ENCODE measurements around the gene ADAM10.

The ADAM10 gene

GRCh38 chr15:58740436-58740835 lies 9.1 kb downstream of the ADAM10 start:
- Histone ChIP-seq H3K36me3 (ENCODE audit: control insufficient read depth, insufficient read depth, low read length) (no peaks in the 10 kb centered on the region), H3K4me1 (ENCODE audit: control insufficient read depth, insufficient read depth, low read length) (no peaks in the 10 kb centered on the region), H3K27ac (ENCODE audit: low read length) (no peak overlapping the region), H3K9me3 (ENCODE audit: control insufficient read depth, insufficient read depth, low read length) (no peaks in the 10 kb centered on the region), H3K4me3 (ENCODE audit: low read length) (no peak overlapping the region), H3K27me3 (ENCODE audit: control insufficient read depth, insufficient read depth, low read length) (no peaks in the 10 kb centered on the region)
- no peak for DNase-seq (ENCODE audit: low read depth, low spot score)
- WGBS (ENCODE audit: insufficient coverage, insufficient read length) = 100% methylated on average over 2 of the region's 4 CpGs

DNA sequence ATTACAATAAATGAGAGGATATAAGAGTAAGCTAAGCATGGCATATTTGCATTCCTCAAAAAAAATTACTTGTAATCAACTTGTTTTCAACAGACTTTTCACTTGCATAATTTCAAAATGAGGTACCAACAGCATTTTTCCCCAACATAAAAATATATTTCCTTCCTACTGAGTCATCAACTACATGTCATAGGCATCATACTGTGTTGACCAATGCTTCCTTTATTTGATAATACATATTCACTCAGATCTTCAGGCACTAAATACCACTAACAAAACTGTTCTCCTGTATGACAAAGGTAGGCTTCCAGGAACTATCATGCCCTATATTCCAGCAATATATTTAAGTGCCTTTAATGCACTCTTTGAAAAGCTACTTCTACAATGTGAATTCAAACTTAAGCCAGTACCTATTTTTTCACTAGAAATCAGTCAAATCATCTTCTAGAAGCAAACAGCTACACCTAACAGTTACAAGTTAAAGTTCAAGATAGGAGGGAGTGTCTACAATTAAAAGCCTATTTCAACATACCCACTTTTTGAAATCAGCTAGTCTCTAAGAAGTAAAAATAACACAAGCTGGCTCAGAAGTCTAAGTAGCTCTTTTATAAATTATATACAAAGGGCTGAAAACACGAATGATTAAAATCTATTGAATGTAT lies 11.3 kb downstream of the ADAM10 start:
- no peaks in the 10 kb centered on the region for H3K27me3 ChIP-seq (ENCODE audit: control insufficient read depth, insufficient read depth, low read length)
- WGBS (ENCODE audit: insufficient coverage, insufficient read length) = no CpG with 5 or more reads among the region's 1 CpG
- DNase-seq (ENCODE audit: low read depth, low spot score) = no peak
- no peak overlapping the region for H3K27ac ChIP-seq (ENCODE audit: low read length)
- no peaks in the 10 kb centered on the region for H3K9me3 ChIP-seq (ENCODE audit: control insufficient read depth, insufficient read depth, low read length)
- no peaks in the 10 kb centered on the region for H3K4me1 ChIP-seq (ENCODE audit: control insufficient read depth, insufficient read depth, low read length)
- no peaks in the 10 kb centered on the region for H3K36me3 ChIP-seq (ENCODE audit: control insufficient read depth, insufficient read depth, low read length)
- H3K4me3 ChIP-seq (ENCODE audit: low read length) = no peak overlapping the region

- no peak for DNase-seq (ENCODE audit: low read depth, low spot score)
- no peaks in the 10 kb centered on the region for H3K9me3 ChIP-seq (ENCODE audit: control insufficient read depth, insufficient read depth, low read length)
- H3K4me3 ChIP-seq (ENCODE audit: low read length) = no peak overlapping the region
- no peaks in the 10 kb centered on the region for H3K36me3 ChIP-seq (ENCODE audit: control insufficient read depth, insufficient read depth, low read length)
- no peaks in the 10 kb centered on the region for H3K27me3 ChIP-seq (ENCODE audit: control insufficient read depth, insufficient read depth, low read length)
- no peaks in the 10 kb centered on the region for H3K4me1 ChIP-seq (ENCODE audit: control insufficient read depth, insufficient read depth, low read length)
- no CpG with 5 or more reads among the region's 3 CpGs for WGBS (ENCODE audit: insufficient coverage, insufficient read length)
- H3K27ac ChIP-seq (ENCODE audit: low read length) = no peak overlapping the region
Measured at GRCh38 chr15:58737298-58737697, 12.2 kb downstream of the ADAM10 start.

GRCh38 chr15:58736018-58736643 lies 13.4 kb downstream of the ADAM10 start:
- WGBS (ENCODE audit: insufficient coverage, insufficient read length) = no CpG with 5 or more reads among the region's 2 CpGs
- Histone ChIP-seq H3K9me3 (ENCODE audit: control insufficient read depth, insufficient read depth, low read length) (no peaks in the 10 kb centered on the region), H3K36me3 (ENCODE audit: control insufficient read depth, insufficient read depth, low read length) (no peaks in the 10 kb centered on the region), H3K27me3 (ENCODE audit: control insufficient read depth, insufficient read depth, low read length) (no peaks in the 10 kb centered on the region), H3K4me1 (ENCODE audit: control insufficient read depth, insufficient read depth, low read length) (no peaks in the 10 kb centered on the region), H3K4me3 (ENCODE audit: low read length) (no peak overlapping the region), H3K27ac (ENCODE audit: low read length) (no peak overlapping the region)
- no peak for DNase-seq (ENCODE audit: low read depth, low spot score)

- no CpG with 5 or more reads among the region's 2 CpGs for WGBS (ENCODE audit: insufficient coverage, insufficient read length)
- H3K36me3 ChIP-seq (ENCODE audit: control insufficient read depth, insufficient read depth, low read length) = no peaks in the 10 kb centered on the region
Measured at GRCh38 chr15:58734859-58735258, 14.6 kb downstream of the ADAM10 start.

GRCh38 chr15:58732625-58733363 lies 16.7 kb downstream of the ADAM10 start:
- Histone ChIP-seq H3K27ac (ENCODE audit: low read length) (no peak overlapping the region), H3K36me3 (ENCODE audit: control insufficient read depth, insufficient read depth, low read length) (no peaks in the 10 kb centered on the region), H3K4me3 (ENCODE audit: low read length) (no peak overlapping the region), H3K4me1 (ENCODE audit: control insufficient read depth, insufficient read depth, low read length) (no peaks in the 10 kb centered on the region), H3K27me3 (ENCODE audit: control insufficient read depth, insufficient read depth, low read length) (no peaks in the 10 kb centered on the region), H3K9me3 (ENCODE audit: control insufficient read depth, insufficient read depth, low read length) (no peaks in the 10 kb centered on the region)
- no peak for DNase-seq (ENCODE audit: low read depth, low spot score)
- WGBS (ENCODE audit: insufficient coverage, insufficient read length) = no CpG with 5 or more reads among the region's 4 CpGs

More at GRCh38 chr15:58734859-58735258, 14.6 kb downstream of the ADAM10 start:
- Histone ChIP-seq H3K9me3 (ENCODE audit: control insufficient read depth, insufficient read depth, low read length) (no peaks in the 10 kb centered on the region), H3K4me1 (ENCODE audit: control insufficient read depth, insufficient read depth, low read length) (no peaks in the 10 kb centered on the region), H3K27me3 (ENCODE audit: control insufficient read depth, insufficient read depth, low read length) (no peaks in the 10 kb centered on the region), H3K27ac (ENCODE audit: low read length) (no peak overlapping the region), H3K4me3 (ENCODE audit: low read length) (no peak overlapping the region)
- DNase-seq (ENCODE audit: low read depth, low spot score) = no peak

DNA sequence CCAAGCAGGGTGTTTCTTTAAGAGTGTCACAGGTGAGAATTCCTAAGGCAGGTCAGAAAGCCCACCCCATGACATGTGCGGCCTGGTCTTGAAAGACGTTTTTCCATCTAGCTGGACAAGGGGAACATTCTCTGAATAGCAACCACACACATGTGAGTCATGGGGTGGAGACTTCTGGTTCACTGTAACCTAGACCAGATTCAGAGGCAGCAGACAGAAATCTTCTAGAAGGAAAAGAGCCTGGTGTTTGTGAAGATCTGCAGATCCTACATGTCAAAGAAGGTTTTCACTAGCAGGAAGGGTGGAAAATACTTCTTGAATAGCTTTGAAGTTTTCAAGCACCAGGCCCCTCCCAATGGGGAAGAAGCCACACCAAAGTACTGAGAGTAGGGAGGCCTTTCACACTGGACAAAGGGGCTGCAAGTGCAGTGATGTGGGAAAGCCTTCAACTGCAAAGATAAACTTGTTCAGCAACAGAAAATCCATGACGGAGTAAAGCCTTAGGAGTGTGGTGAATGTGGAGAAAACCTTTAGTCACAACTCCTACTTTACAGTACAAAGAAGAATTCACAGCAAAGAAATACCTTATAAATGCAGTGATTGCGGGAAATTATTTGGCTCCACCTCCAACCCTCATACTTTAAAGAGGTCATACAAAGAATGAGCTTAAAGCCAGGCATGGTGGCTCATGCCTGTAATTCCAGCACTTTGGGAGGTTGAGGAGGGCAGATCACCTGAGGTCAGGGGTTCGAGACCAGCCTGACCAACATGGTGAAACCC lies 17.6 kb downstream of the ADAM10 start:
- Histone ChIP-seq H3K36me3 (ENCODE audit: control insufficient read depth, insufficient read depth, low read length) (no peaks in the 10 kb centered on the region), H3K27ac (ENCODE audit: low read length) (no peak overlapping the region), H3K27me3 (ENCODE audit: control insufficient read depth, insufficient read depth, low read length) (no peaks in the 10 kb centered on the region), H3K9me3 (ENCODE audit: control insufficient read depth, insufficient read depth, low read length) (no peaks in the 10 kb centered on the region), H3K4me1 (ENCODE audit: control insufficient read depth, insufficient read depth, low read length) (peaks cover under 1% of the 10 kb centered on the region; the same call in 1 of the 2 replicates), H3K4me3 (ENCODE audit: low read length) (no peak overlapping the region)
- no CpG with 5 or more reads among the region's 5 CpGs for WGBS (ENCODE audit: insufficient coverage, insufficient read length)
- DNase-seq (ENCODE audit: low read depth, low spot score) = no peak

- no CpG with 5 or more reads among the region's 12 CpGs for WGBS (ENCODE audit: insufficient coverage, insufficient read length)
Measured at GRCh38 chr15:58726867-58727266, 22.6 kb downstream of the ADAM10 start.

GRCh38 chr15:58724466-58724865 lies 25.0 kb downstream of the ADAM10 start:
- DNase-seq (ENCODE audit: low read depth, low spot score) = no peak
- Histone ChIP-seq H3K27ac (ENCODE audit: low read length) (no peak overlapping the region), H3K4me1 (ENCODE audit: control insufficient read depth, insufficient read depth, low read length) (peaks cover 2% of the 10 kb centered on the region; the same call in 1 of the 2 replicates)

More at GRCh38 chr15:58726867-58727266, 22.6 kb downstream of the ADAM10 start:
- H3K36me3 ChIP-seq (ENCODE audit: control insufficient read depth, insufficient read depth, low read length) = no peaks in the 10 kb centered on the region
- no peak overlapping the region for H3K4me3 ChIP-seq (ENCODE audit: low read length)
- H3K27me3 ChIP-seq (ENCODE audit: control insufficient read depth, insufficient read depth, low read length) = no peaks in the 10 kb centered on the region
- no peak overlapping the region for H3K27ac ChIP-seq (ENCODE audit: low read length)
- DNase-seq (ENCODE audit: low read depth, low spot score) = no peak
- H3K9me3 ChIP-seq (ENCODE audit: control insufficient read depth, insufficient read depth, low read length) = no peaks in the 10 kb centered on the region
- H3K4me1 ChIP-seq (ENCODE audit: control insufficient read depth, insufficient read depth, low read length) = peaks cover 2% of the 10 kb centered on the region; the same call in 1 of the 2 replicates

DNA sequence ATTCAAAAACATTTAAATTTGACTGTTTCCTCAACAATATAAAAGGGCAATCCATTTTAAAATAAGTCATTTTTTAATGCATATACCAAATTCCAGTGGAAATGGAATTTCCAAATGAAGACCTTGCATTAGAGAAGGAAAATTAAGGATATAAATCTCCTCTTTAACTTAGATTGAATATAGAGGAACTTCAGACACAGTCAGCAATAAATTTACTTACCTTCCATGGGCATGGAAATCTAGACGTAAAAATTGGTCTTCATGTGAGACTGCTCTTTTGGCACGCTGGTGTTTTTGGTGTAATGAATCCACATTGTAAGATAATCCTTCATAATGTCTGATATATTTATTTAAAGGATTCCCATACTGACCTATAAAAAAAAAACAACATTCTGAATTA lies 32.1 kb downstream of the ADAM10 start:
- H3K36me3 ChIP-seq (ENCODE audit: control insufficient read depth, insufficient read depth, low read length) = no peaks in the 10 kb centered on the region; the same call in 1 of the 2 replicates
- no peaks in the 10 kb centered on the region for H3K27me3 ChIP-seq (ENCODE audit: control insufficient read depth, insufficient read depth, low read length)
- no CpG with 5 or more reads among the region's 2 CpGs for WGBS (ENCODE audit: insufficient coverage, insufficient read length)
- H3K9me3 ChIP-seq (ENCODE audit: control insufficient read depth, insufficient read depth, low read length) = no peaks in the 10 kb centered on the region
- DNase-seq (ENCODE audit: low read depth, low spot score) = no peak
- H3K4me3 ChIP-seq (ENCODE audit: low read length) = no peak overlapping the region
- no peak overlapping the region for H3K27ac ChIP-seq (ENCODE audit: low read length)
- no peaks in the 10 kb centered on the region; the same call in 1 of the 2 replicates for H3K4me1 ChIP-seq (ENCODE audit: control insufficient read depth, insufficient read depth, low read length)

More at GRCh38 chr15:58724466-58724865, 25.0 kb downstream of the ADAM10 start:
- Histone ChIP-seq H3K27me3 (ENCODE audit: control insufficient read depth, insufficient read depth, low read length) (no peaks in the 10 kb centered on the region), H3K9me3 (ENCODE audit: control insufficient read depth, insufficient read depth, low read length) (no peaks in the 10 kb centered on the region), H3K36me3 (ENCODE audit: control insufficient read depth, insufficient read depth, low read length) (no peaks in the 10 kb centered on the region), H3K4me3 (ENCODE audit: low read length) (no peak overlapping the region)
- no CpG with 5 or more reads among the region's 1 CpG for WGBS (ENCODE audit: insufficient coverage, insufficient read length)
